HG03342 (cell line): Measurements from ENCODE around the gene TMEM45B.
"Not testable (repeated sequence)": the region's sequence is repeated elsewhere in the genome, so short reads cannot be mapped to it uniquely, and the experiment has no call there.

Experiments used
- ATAC-seq: cut with Tn5 transposase; IDR thresholded peaks from one replicate; pipeline ENCODE4 v1.9.1; 2021; ENCODE audit warnings: mild to moderate bottlenecking, moderate library complexity; ENCODE audit not compliant: unreplicated experiment

The TMEM45B gene

GRCh38 chr11:129804012-129804411, 11.6 kb upstream of the TMEM45B start:
- ATAC-seq: no peak

GRCh38 chr11:129808241-129808640, 7.4 kb upstream of the TMEM45B start:
- ATAC-seq: not testable (repeated sequence)

- ATAC-seq: no peak
These were observed 2.3 kb upstream of the TMEM45B start for GRCh38 chr11:129813231-129813791.

DNA sequence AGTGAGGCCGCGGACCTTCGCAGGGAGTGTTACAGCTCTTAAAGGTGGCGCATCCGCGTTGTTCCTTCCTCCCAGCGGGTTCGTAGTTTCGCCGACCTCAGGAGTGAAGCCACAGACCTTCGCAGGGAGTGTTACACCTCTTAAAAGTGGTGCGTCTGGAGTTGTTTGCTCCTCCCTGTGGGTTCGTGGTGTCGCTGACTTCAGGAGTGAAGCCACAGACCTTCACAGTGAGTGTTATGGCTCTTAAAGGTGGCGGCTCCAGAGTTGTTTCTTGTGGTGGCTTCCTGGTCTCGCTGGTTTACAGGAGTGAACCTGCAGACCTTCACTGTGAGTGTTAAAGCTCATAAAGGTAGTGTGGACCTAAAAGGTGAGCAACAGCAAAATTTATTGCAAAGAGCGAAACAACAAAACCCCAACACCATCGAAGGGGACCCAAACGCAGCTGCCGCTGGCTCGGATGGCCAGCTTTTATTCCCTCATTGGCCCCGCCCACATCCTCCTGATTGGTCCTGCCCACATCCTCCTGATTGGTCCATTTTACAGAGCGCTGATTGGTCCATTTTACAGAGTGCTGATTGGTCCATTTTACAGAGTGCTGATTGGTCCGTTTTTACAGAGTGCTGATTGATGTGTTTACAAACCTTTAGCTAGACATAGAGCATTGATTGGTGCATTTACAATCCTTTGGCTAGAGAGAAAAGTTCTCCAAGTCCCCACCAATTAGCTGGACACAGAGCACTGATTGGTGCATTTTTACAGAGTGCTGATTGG, 1.2 kb upstream of the TMEM45B start:
- ATAC-seq: no peak

DNA sequence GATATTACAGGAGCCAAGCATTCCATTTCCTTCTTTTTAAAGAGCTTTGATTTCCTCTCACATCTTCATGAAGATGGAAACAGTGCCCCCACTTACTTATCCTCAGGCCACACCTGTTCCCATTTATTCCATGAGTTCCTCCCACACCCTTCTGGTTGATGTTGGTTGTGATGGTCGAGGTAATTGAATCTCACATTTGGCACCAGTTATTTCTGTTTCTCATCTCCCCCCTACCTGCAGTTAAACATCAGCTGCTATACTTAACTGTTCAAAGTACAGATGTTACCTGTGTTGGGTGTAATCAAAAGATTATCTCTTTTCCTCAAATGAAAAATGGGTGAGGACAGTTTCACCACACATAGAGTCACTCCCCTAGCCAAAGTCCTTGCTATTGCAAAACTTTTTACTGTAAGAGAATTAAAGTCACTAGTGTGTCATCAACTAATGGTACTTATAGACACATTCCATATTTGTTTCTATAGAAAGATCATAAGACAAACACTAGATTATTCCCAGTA, 1.9 kb downstream of the TMEM45B start:
- no peak for ATAC-seq

GRCh38 chr11:129818236-129818635, 2.6 kb downstream of the TMEM45B start:
- not testable (repeated sequence) for ATAC-seq

GRCh38 chr11:129819237-129819636, 3.6 kb downstream of the TMEM45B start:
- ATAC-seq: no peak

DNA sequence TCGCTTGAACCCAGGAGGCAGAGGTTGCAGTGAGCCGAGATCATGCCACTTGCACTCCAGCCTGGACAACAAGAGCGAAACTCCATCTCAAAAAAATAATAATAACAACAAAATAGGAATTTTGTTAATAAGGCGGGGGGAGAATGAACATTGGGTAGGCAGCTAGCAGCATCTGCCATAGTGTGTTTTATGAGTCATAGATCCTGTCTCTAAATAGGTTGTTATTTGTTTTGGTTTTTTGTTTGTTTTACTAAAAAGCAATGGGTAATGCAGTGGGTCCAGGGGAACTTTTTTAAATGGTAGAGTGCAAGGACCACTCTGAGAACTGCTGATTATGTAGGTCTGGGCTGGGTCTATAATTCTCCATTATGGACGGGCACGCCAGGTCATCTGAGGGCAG, 4.6 kb downstream of the TMEM45B start:
- ATAC-seq: not testable (repeated sequence)

DNA sequence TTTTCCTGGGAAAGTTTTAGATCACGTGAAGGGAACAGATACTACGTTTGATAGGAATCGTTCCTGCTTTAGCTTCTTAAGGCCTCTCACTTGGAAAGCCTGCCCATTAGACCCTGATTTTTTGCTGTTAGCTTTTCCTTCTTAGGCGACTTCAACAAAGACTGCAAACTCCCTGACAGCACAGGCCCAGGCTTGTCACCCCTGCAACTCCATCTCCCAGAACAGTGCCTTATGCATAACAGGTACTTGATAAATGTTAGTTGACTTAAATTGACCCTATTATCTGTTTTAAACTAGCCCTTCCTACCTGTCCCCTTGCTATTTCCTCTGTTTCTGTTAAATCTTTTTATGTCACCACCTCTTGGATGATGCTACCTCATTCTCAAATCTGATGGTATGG, 7.6 kb downstream of the TMEM45B start:
- not testable (repeated sequence) for ATAC-seq

DNA sequence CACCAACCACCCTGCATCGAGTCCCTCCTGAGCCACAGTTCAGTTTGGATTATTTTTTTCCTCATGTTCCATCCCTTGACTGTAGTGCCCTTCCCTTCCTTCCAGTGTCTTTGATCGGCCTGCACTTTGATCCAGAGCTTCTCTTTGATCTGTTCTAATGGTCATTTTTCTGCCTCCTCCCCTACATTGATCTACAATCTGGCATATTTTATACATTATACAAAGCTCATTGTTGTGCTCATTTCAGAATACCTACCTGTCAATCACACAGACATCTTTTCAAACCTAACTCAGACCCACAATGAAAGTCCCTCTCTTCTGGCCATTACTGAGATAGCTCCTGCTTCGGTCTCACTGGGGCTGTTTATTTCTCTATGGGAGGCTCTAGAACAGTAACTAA, 8.2 kb downstream of the TMEM45B start:
- ATAC-seq: not testable (repeated sequence)

- no peak for ATAC-seq
These were observed 9.7 kb downstream of the TMEM45B start for GRCh38 chr11:129825380-129825779.

GRCh38 chr11:129828301-129828836, 12.7 kb downstream of the TMEM45B start:
- no peak for ATAC-seq

- ATAC-seq: not testable (repeated sequence)
These were observed 13.8 kb downstream of the TMEM45B start for GRCh38 chr11:129829497-129829896.

DNA sequence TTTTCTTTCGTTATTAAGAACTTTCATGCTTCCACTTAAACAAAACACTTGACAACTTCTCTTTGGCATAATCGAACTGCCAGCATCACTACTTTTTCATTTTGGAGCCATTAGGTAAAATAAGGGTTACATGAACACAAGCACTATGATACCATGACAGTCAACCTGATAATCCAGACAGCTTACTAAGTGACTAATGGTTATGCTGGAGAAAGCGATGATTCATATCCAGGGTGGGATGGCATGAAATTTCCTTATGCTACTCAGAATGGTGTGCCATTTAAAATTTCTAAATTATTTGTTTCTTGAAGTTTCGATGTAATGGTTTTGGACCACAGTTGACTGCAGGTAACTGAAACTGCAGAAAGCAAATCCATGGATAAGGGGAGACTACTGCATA, 15.6 kb downstream of the TMEM45B start:
- not testable (repeated sequence) for ATAC-seq

DNA sequence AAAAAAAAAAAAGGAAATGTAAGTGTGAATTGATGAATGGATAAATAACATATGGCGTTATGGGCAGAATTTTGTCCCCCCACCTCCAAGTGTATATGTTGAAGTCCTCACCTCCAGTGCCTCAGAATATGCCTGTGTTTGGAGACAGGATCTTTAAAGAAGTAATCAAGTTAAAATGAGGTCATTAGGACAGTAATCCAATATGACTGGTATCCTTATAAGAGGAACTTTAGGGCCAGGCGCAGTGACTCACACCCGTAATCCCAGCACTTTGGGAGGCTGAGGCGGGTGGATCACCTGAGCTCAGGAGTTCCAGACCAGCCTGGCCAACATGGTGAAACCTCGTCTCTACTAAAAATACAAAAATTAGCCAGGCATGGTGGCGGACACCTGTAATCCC, 17.6 kb downstream of the TMEM45B start:
- not testable (repeated sequence) for ATAC-seq

- not testable (repeated sequence) for ATAC-seq
These were observed 20.8 kb downstream of the TMEM45B start for GRCh38 chr11:129836423-129836891.

DNA sequence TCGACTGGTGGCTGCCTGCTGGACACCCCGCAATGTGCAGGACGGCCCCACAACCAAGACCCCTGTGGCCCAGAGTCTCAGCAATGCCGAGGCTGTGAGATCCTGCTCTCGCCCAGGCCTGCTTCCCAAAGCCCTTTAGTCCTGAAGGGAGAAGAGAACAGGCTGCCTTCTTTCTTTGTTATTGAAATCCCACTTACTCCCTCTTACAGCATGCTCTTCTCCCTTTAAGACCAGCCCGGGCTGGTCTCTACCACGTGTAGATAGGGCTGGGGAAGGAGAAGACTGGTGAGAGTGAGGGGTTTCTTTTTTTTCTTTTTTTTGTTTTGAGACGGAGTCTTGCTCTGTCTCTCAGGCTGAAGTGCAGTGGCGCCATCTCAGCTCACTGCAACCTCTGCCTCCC, 21.3 kb downstream of the TMEM45B start:
- ATAC-seq: no peak

DNA sequence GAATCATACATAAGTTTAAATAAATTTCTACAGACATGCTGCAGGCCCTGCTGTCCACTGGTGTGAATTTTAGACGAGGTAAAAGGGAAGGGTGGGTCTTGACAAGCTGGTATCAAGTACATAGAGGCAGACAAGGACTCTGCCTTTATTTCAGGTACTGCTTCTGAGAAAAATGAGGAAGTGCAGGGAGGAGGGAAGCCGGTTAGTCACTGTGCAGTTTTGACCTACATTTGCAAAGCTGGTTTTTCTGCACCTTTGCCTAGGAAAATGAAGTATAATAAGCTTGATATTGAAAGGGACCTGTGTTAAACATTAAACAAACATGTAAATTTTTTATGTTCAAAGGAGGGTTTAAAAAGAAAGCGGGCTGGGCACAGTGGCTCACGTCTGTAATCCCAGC, 24.6 kb downstream of the TMEM45B start:
- no peak for ATAC-seq

- ATAC-seq: no peak
These were observed 26.5 kb downstream of the TMEM45B start for GRCh38 chr11:129842138-129842537.

DNA sequence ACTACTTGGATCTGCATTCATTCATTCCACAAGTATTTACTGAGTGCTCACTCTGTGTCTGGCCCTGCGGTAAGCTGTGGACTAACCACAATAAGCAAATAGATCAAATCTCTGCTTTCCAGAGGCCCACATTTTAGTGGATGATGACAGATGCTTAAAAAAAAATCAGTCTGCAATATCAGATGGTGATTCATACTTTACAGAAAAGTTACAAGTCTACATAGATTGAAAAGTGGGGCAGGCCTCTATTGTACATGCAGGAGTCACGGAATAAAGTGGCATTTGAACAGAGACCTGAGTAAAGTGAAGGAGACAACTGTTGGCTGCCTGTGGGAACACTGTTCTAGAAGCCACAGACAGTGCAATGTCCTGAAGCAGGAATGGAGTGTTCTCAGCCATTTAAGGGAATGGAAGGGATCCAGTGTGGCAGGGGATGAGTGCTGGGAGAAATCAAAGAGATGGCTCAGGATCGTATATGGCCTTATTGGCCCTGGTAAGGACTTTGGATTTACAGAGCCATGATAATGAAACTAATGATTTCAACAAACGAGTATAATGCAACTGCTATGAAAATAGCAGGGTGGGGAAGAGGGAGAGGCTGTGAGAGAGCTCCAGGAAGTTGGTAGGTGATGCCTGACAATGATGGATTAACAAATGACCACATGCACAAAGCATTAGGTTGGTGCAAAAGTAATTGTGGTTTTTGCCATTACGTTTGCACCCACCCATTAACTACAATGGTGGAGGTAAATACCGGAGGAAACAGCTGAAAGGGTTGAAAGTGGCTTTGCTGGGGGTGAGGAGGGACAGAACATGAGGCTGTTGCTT, 31.1 kb downstream of the TMEM45B start:
- ATAC-seq: no peak

- not testable (repeated sequence) for ATAC-seq
These were observed 31.7 kb downstream of the TMEM45B start for GRCh38 chr11:129847361-129847760.
